Measurements from ENCODE around the gene ATP11A. TPM values are rescaled to one million over a fixed set of nuclear protein-coding genes. Genes with fewer than 3 reads are reported as not detected.

The ATP11A gene
- total and polyA plus RNA-seq, 2 experiments from 2014 or later = 28.7 to 30.8 TPM

DNA sequence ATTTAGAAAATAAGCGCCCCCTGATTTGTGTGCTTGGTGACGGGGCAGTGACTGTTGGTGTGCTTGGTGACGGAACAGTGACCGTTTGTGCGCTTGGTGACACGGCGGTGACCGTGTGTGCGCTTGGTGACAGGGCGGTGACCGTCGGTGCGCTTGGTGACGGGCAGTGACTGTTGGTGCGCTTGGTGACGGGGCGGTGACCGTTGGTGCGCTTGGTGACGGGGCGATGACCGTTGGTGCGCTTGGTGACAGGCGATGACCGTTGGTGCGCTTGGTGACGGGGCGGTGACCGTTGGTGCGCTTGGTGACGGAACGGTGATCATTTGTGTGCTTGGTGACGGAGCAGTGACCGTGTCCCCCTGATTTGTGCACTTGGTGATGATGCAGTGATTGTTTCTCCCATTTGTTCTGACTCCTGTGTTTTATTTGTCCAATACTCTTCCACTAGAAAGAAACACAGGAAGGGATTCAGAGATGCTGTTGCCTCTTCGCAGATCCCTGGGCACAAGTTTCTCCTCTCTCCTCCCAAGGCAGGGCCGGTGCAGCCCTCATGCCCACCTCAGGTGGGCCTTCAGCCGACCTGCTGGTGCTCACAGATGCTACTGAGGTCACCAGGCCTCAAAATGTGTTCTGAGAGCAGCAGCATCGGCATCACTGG is 128.3 kb downstream of the ATP11A start:
- no peaks in the 10 kb centered on the region for H3K27me3 ChIP-seq
- no peaks in the 10 kb centered on the region for H3K4me1 ChIP-seq (ENCODE audit: insufficient read depth)
- no peak for DNase-seq (ENCODE audit: low spot score)
- H3K4me2 ChIP-seq = no peak overlapping the region
- H4K20me1 ChIP-seq (ENCODE audit: insufficient read depth, poor library complexity, severe bottlenecking) = no peaks in the 10 kb centered on the region
- no peaks in the 10 kb centered on the region for H3K9me2 ChIP-seq (replicated peaks; ENCODE audit: insufficient read depth)
- H3K4me3 ChIP-seq = no peak overlapping the region
- no peak overlapping the region for H2AFZ ChIP-seq
- no peaks in the 10 kb centered on the region for H3K79me2 ChIP-seq
- TF ChIP-seq, protein P1, sequence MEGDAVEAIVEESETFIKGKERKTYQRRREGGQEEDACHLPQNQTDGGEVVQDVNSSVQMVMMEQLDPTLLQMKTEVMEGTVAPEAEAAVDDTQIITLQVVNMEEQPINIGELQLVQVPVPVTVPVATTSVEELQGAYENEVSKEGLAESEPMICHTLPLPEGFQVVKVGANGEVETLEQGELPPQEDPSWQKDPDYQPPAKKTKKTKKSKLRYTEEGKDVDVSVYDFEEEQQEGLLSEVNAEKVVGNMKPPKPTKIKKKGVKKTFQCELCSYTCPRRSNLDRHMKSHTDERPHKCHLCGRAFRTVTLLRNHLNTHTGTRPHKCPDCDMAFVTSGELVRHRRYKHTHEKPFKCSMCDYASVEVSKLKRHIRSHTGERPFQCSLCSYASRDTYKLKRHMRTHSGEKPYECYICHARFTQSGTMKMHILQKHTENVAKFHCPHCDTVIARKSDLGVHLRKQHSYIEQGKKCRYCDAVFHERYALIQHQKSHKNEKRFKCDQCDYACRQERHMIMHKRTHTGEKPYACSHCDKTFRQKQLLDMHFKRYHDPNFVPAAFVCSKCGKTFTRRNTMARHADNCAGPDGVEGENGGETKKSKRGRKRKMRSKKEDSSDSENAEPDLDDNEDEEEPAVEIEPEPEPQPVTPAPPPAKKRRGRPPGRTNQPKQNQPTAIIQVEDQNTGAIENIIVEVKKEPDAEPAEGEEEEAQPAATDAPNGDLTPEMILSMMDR (IDR thresholded peaks at IDR 0.05; ENCODE audit: poor library complexity) = no peak
- no peaks in the 10 kb centered on the region for H3K9me3 ChIP-seq (ENCODE audit: low read depth)
- peaks cover 3% of the 10 kb centered on the region for H3K36me3 ChIP-seq (replicated peaks; ENCODE audit: insufficient read depth, low read depth)
- WGBS (ENCODE audit: low lambda C conversion rate, missing lambda C conversion rate) = 98% methylated on average over 34 of the region's 38 CpGs
- no peak overlapping the region for H3K27ac ChIP-seq

DNA sequence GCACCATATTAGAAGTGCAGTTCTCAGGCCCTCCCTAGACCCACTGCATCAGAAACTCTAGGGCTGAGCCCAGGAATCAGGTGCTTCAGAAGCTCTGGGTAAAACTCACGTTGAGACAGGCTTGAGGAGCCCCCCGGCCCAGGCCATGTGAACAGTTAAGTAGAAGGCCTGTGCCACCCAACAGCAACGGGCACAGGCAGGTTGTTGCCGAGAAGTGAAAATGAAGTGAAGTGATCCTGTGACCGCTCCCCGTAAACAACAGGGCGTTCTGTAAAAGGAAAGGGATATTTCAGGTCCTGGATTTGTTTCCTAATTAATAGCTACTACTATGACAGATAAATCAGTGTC is 128.8 kb downstream of the ATP11A start:
- Histone ChIP-seq H3K4me3 (no peak overlapping the region), H3K4me1 (ENCODE audit: insufficient read depth) (no peaks in the 10 kb centered on the region), H4K20me1 (ENCODE audit: insufficient read depth, poor library complexity, severe bottlenecking) (no peaks in the 10 kb centered on the region), H3K27me3 (no peaks in the 10 kb centered on the region), H3K4me2 (no peak overlapping the region), H3K27ac (no peak overlapping the region), H3K9me3 (ENCODE audit: low read depth) (no peaks in the 10 kb centered on the region), H3K79me2 (no peaks in the 10 kb centered on the region), H3K9me2 (replicated peaks; ENCODE audit: insufficient read depth) (no peaks in the 10 kb centered on the region), H2AFZ (no peak overlapping the region), H3K36me3 (replicated peaks; ENCODE audit: insufficient read depth, low read depth) (peaks cover 3% of the 10 kb centered on the region)
- no peak for TF ChIP-seq EZH2phosphoT487 (IDR thresholded peaks at IDR 0.05; ENCODE audit: low read depth, severe bottlenecking, unreplicated experiment)
- TF ChIP-seq EZH2 (IDR thresholded peaks at IDR 0.05; ENCODE audit: borderline replicate concordance) = no peak
- TF ChIP-seq, protein P1 (IDR thresholded peaks at IDR 0.05; ENCODE audit: poor library complexity) = no peak
- no peak for DNase-seq (ENCODE audit: low spot score)
- 98% methylated on average over 7 of the region's 7 CpGs for WGBS (ENCODE audit: low lambda C conversion rate, missing lambda C conversion rate)

DNA sequence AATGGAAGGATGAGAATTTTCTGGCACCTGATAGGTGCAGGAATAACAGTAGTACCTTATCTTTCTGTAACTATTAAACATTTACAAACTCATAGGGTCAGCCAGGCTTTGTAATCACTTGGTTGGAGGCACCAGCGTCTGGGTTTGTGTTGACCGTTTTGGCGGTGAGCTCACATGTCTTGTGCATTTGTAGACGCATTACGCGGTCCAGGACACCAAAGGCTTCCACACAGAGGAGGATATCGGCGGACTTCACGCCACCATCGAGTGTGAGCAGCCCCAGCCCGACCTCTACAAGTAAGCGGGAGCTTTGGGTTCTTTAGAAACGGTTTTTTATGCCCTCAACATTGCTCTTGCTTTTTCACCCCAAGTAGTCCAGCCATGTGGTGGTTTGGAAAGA is 129.3 kb downstream of the ATP11A start:
- H3K4me1 ChIP-seq (ENCODE audit: insufficient read depth) = no peaks in the 10 kb centered on the region
- H4K20me1 ChIP-seq (ENCODE audit: insufficient read depth, poor library complexity, severe bottlenecking) = no peaks in the 10 kb centered on the region
- H2AFZ ChIP-seq = no peak overlapping the region
- H3K4me2 ChIP-seq = no peak overlapping the region
- H3K4me3 ChIP-seq = no peak overlapping the region
- H3K9me2 ChIP-seq (replicated peaks; ENCODE audit: insufficient read depth) = no peaks in the 10 kb centered on the region
- no peak for TF ChIP-seq EZH2 (IDR thresholded peaks at IDR 0.05; ENCODE audit: borderline replicate concordance)
- H3K27me3 ChIP-seq = no peaks in the 10 kb centered on the region
- 96% methylated on average over 13 of the region's 13 CpGs for WGBS (ENCODE audit: low lambda C conversion rate, missing lambda C conversion rate)
- H3K36me3 ChIP-seq (replicated peaks; ENCODE audit: insufficient read depth, low read depth) = peaks cover 3% of the 10 kb centered on the region
- H3K27ac ChIP-seq = no peak overlapping the region
- no peak for DNase-seq (ENCODE audit: low spot score)
- no peaks in the 10 kb centered on the region for H3K79me2 ChIP-seq
- H3K9me3 ChIP-seq (ENCODE audit: low read depth) = no peaks in the 10 kb centered on the region

DNA sequence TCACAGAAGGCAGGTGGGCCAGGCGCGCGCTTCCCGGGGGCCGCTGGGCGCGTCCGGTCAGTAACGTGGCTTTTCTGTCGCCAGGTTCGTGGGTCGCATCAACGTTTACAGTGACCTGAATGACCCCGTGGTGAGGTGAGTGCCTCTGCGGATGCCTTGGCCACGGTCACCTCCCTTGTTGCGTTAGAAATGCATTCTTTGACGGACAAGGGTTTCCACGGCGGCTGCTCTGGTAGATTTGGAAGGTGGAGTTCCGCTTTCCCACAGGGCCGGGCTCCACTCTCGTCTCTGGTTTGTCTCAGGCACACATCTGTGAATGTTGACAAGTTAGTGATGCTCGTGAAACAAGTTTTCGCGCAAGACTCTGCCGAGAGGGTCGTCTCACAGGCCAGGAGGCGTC is 130.0 kb downstream of the ATP11A start:
- H3K79me2 ChIP-seq = no peaks in the 10 kb centered on the region
- no peak overlapping the region for H3K27ac ChIP-seq
- WGBS (ENCODE audit: low lambda C conversion rate, missing lambda C conversion rate) = 84% methylated on average over 29 of the region's 29 CpGs
- no peak overlapping the region for H2AFZ ChIP-seq
- H3K4me1 ChIP-seq (ENCODE audit: insufficient read depth) = no peaks in the 10 kb centered on the region
- no peaks in the 10 kb centered on the region for H3K9me2 ChIP-seq (replicated peaks; ENCODE audit: insufficient read depth)
- no peak overlapping the region for H3K4me3 ChIP-seq
- no peaks in the 10 kb centered on the region for H4K20me1 ChIP-seq (ENCODE audit: insufficient read depth, poor library complexity, severe bottlenecking)
- no peak for DNase-seq (ENCODE audit: low spot score)
- H3K27me3 ChIP-seq = no peaks in the 10 kb centered on the region
- no peak overlapping the region for H3K4me2 ChIP-seq
- no peaks in the 10 kb centered on the region for H3K9me3 ChIP-seq (ENCODE audit: low read depth)
- H3K36me3 ChIP-seq (replicated peaks; ENCODE audit: insufficient read depth, low read depth) = peaks cover 3% of the 10 kb centered on the region
- TF ChIP-seq EZH2phosphoT487 (IDR thresholded peaks at IDR 0.05; ENCODE audit: low read depth, severe bottlenecking, unreplicated experiment) = no peak
- TF ChIP-seq, protein P1 (IDR thresholded peaks at IDR 0.05; ENCODE audit: poor library complexity) = no peak
- no peak for TF ChIP-seq EZH2 (IDR thresholded peaks at IDR 0.05; ENCODE audit: borderline replicate concordance)
